Neural progenitor cell (in vitro differentiated cells): ENCODE data around the gene TPST2. TPM values are rescaled to one million over a fixed set of nuclear protein-coding genes. Genes with fewer than 3 reads are reported as not detected.

Experiments
- DNase-seq: peaks from one replicate; pipeline ENCODE4 v3.0.0-alpha.2; 2016; ENCODE audit warnings: low spot score
- H2AFZ ChIP-seq: fragments of 200-600 bp; sonication (generic); replicated peaks from 2 replicates; pipeline ENCODE4 v1.6.1; 2016; ENCODE audit warnings: antibody characterized with exemption
- H3F3A ChIP-seq: fragments of 200-600 bp; sonication (generic); 2 replicates; pipeline ENCODE4 v1.6.1; 2016; ENCODE audit warnings: antibody characterized with exemption, low read depth
- H3K27ac ChIP-seq: fragments of 200-600 bp; sonication (generic); 2 replicates; pipeline ENCODE4 v1.5.1; 2016; ENCODE audit warnings: mild to moderate bottlenecking
- H3K27me3 ChIP-seq: fragments of 200-600 bp; sonication (generic); 2 replicates; pipeline ENCODE4 v1.6.1; 2016; ENCODE audit warnings: mild to moderate bottlenecking, moderate library complexity
- H3K36me3 ChIP-seq: fragments of 200-600 bp; sonication (generic); 2 replicates; pipeline ENCODE4 v1.5.1; 2016
- H3K4me1 ChIP-seq: fragments of 200-600 bp; sonication (generic); 2 replicates; pipeline ENCODE4 v1.6.1; 2016; ENCODE audit warnings: mixed run types
- H3K4me2 ChIP-seq: fragments of 200-600 bp; sonication (generic); 2 replicates; pipeline ENCODE4 v1.6.1; 2016
- H3K4me3 ChIP-seq: fragments of 200-600 bp; sonication (generic); 2 replicates; pipeline ENCODE4 v1.5.1; 2016
- H3K79me2 ChIP-seq: fragments of 200-600 bp; sonication (generic); 2 replicates; pipeline ENCODE4 v1.6.1; 2016; ENCODE audit warnings: low read depth
- H3K9ac ChIP-seq: fragments of 200-600 bp; sonication (generic); 2 replicates; pipeline ENCODE4 v1.6.1; 2016
- H3K9me3 ChIP-seq: fragments of 200-600 bp; sonication (generic); 2 replicates; pipeline ENCODE4 v1.5.1; 2016; ENCODE audit warnings: low read depth
- H4K20me1 ChIP-seq: fragments of 200-600 bp; sonication (generic); 2 replicates; pipeline ENCODE4 v1.6.1; 2016; ENCODE audit warnings: low read depth
- H3K27ac Mint-ChIP-seq: 3 replicates; pipeline ENCODE4 v1.8.0; 2021; ENCODE audit warnings: mixed read lengths
- H3K27me3 Mint-ChIP-seq: 2 replicates; pipeline ENCODE4 v1.8.0; 2022; ENCODE audit warnings: low read depth, mild to moderate bottlenecking, inconsistent platforms, moderate library complexity, mixed read lengths; ENCODE audit not compliant: insufficient read depth
- H3K36me3 Mint-ChIP-seq: 3 replicates; pipeline ENCODE4 v1.8.0; 2021; ENCODE audit warnings: mixed read lengths
- H3K4me1 Mint-ChIP-seq: 3 replicates; pipeline ENCODE4 v1.8.0; 2021; ENCODE audit warnings: mixed read lengths
- H3K4me3 Mint-ChIP-seq: 3 replicates; pipeline ENCODE4 v1.8.0; 2021; ENCODE audit warnings: mild to moderate bottlenecking, moderate library complexity, mixed read lengths
- H3K9me3 Mint-ChIP-seq: 3 replicates; pipeline ENCODE4 v1.8.0; 2020; ENCODE audit warnings: mixed read lengths
- EZH2 ChIP-seq: fragments of 200-600 bp; sonication (generic); IDR thresholded peaks from 2 replicates; pipeline ENCODE4 v1.6.1; 2017; ENCODE audit warnings: antibody characterized with exemption, mild to moderate bottlenecking, moderate library complexity
- EZH2phosphoT487 ChIP-seq: fragments of 200-600 bp; sonication (generic); IDR thresholded peaks from 2 replicates; pipeline ENCODE4 v1.6.1; 2017; ENCODE audit warnings: antibody characterized with exemption
- total RNA-seq: library from RNA; depleted of rRNA; stranded (reverse); fragments of >200 nt; gene quantifications from 2 replicates; pipeline ENCODE4 v1.2.3, GENCODE V29; 2015; ENCODE audit warnings: low replicate concordance
- TF ChIP-seq, protein P1 (sequence below): fragments of 200-600 bp; sonication (generic); IDR thresholded peaks from 2 replicates; pipeline ENCODE4 v1.5.1; 2017; ENCODE audit warnings: antibody characterized with exemption, mild to moderate bottlenecking

The TPST2 gene
- total RNA-seq, 1 donor from 2014 or later = 31.7 TPM

DNA sequence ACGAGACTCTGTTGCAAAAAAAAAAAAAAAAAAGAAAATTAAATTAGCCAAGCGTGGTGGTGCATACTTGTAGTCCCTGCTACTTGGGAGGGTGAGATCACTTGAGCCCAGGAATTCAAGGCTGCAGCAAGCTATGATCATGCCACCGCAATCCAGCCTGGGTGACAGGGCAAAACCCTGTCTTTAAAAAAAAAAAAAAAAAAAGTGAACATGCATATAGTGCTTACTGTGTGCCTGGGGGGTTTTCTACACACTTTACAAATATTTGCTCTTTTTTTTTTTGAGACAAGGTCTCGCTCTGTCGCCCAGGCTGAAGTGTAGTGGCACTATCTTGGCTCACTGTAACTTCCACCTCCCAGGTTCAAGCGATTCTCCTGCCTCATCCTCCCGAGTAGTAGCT lies 12.9 kb downstream of the TPST2 start:
- Mint-ChIP-seq H3K4me3 (no peak overlapping the region), H3K36me3 (no peaks in the 10 kb centered on the region), H3K27me3 (peaks cover 4% of the 10 kb centered on the region), H3K9me3 (no peaks in the 10 kb centered on the region), H3K4me1 (peaks cover 18% of the 10 kb centered on the region), H3K27ac (no peak overlapping the region)
- Histone ChIP-seq H3K4me3 (no peak overlapping the region), H3K27ac (no peak overlapping the region), H2AFZ (no peak overlapping the region), H3K79me2 (peaks cover 55% of the 10 kb centered on the region), H3K4me1 (peaks cover 13% of the 10 kb centered on the region), H3K9me3 (no peaks in the 10 kb centered on the region), H4K20me1 (peaks cover 48% of the 10 kb centered on the region), H3K36me3 (no peaks in the 10 kb centered on the region), H3K4me2 (no peak overlapping the region), H3K9ac (no peak overlapping the region), H3F3A (peaks cover 17% of the 10 kb centered on the region), H3K27me3 (no peaks in the 10 kb centered on the region)
- DNase-seq = no peak
- TF ChIP-seq EZH2 (no peak), EZH2phosphoT487 (no peak)
- TF ChIP-seq, protein P1, sequence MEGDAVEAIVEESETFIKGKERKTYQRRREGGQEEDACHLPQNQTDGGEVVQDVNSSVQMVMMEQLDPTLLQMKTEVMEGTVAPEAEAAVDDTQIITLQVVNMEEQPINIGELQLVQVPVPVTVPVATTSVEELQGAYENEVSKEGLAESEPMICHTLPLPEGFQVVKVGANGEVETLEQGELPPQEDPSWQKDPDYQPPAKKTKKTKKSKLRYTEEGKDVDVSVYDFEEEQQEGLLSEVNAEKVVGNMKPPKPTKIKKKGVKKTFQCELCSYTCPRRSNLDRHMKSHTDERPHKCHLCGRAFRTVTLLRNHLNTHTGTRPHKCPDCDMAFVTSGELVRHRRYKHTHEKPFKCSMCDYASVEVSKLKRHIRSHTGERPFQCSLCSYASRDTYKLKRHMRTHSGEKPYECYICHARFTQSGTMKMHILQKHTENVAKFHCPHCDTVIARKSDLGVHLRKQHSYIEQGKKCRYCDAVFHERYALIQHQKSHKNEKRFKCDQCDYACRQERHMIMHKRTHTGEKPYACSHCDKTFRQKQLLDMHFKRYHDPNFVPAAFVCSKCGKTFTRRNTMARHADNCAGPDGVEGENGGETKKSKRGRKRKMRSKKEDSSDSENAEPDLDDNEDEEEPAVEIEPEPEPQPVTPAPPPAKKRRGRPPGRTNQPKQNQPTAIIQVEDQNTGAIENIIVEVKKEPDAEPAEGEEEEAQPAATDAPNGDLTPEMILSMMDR = no peak

DNA sequence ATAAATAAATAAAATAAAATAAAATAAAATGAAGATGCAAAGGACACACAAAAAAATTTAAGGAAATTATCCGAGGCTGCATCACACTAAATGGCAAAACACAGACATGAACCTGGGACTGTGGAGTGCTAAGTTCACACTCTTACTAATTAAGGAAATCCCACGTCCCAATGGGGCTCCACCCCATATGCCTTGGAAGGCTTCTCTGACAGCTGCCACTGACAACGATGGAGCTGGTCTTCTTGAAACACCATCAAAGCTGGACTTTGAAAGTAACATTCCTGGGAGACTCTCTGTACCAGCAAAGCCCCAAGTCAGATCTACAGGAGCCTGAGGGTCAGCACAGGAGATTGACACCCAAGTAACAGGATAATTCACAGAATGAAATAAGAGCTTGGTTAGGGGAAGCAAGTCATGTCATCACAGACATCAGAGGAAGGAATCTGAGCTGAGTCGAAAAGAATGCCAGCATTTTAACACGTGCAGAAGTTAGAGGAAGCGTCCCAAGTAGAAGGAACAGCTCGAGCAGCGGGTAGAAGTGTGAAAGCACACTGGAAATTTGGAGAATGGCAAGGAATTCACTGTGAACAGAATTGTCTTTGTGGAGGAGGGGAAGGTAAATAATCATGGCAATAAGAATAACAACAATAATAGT lies 13.8 kb downstream of the TPST2 start:
- H3K27ac ChIP-seq = no peak overlapping the region
- Mint-ChIP-seq H3K4me1 (peaks cover 27% of the 10 kb centered on the region), H3K27ac (peak overlapping the region; percentile 52), H3K4me3 (no peak overlapping the region), H3K9me3 (no peaks in the 10 kb centered on the region), H3K27me3 (peaks cover 4% of the 10 kb centered on the region), H3K36me3 (no peaks in the 10 kb centered on the region)
- no peak for TF ChIP-seq EZH2
- TF ChIP-seq, protein P1 = no peak
- no peak for TF ChIP-seq EZH2phosphoT487
- no peak overlapping the region for H2AFZ ChIP-seq
- DNase-seq = no peak
- peaks cover 13% of the 10 kb centered on the region for H3K4me1 ChIP-seq
- no peaks in the 10 kb centered on the region for H3K36me3 ChIP-seq
- H4K20me1 ChIP-seq = peaks cover 46% of the 10 kb centered on the region
- H3F3A ChIP-seq = peaks cover 7% of the 10 kb centered on the region
- no peak overlapping the region for H3K4me2 ChIP-seq
- no peaks in the 10 kb centered on the region for H3K27me3 ChIP-seq
- H3K9me3 ChIP-seq = no peaks in the 10 kb centered on the region
- peaks cover 55% of the 10 kb centered on the region for H3K79me2 ChIP-seq
- no peak overlapping the region for H3K9ac ChIP-seq
- H3K4me3 ChIP-seq = no peak overlapping the region

- Histone ChIP-seq H3K27ac (no peak overlapping the region), H3K36me3 (no peaks in the 10 kb centered on the region), H3K4me1 (no peaks in the 10 kb centered on the region), H3F3A (peaks cover 4% of the 10 kb centered on the region), H2AFZ (no peak overlapping the region), H3K27me3 (no peaks in the 10 kb centered on the region), H3K79me2 (peaks cover 48% of the 10 kb centered on the region), H3K9me3 (no peaks in the 10 kb centered on the region), H3K9ac (no peak overlapping the region), H4K20me1 (peaks cover 36% of the 10 kb centered on the region), H3K4me3 (no peak overlapping the region), H3K4me2 (no peak overlapping the region)
- H3K27ac Mint-ChIP-seq = no peak overlapping the region
- peaks cover 32% of the 10 kb centered on the region for H3K4me1 Mint-ChIP-seq
- TF ChIP-seq EZH2phosphoT487 (no peak), EZH2 (no peak)
- TF ChIP-seq, protein P1 = no peak
- no peaks in the 10 kb centered on the region for H3K36me3 Mint-ChIP-seq
- H3K27me3 Mint-ChIP-seq = peaks cover 4% of the 10 kb centered on the region
- no peaks in the 10 kb centered on the region for H3K9me3 Mint-ChIP-seq
- H3K4me3 Mint-ChIP-seq = no peak overlapping the region
- DNase-seq = no peak
These were observed 15.8 kb downstream of the TPST2 start for GRCh38 chr22:26574001-26574723.
